NB4 (cell line): ENCODE results near the gene ZDHHC3.

Source experiments
- CTCF ChIP-seq: IDR thresholded peaks from one replicate; pipeline ENCODE4 v1.5.1; 2012; ENCODE audit warnings: low read depth, low read length
- POLR2A ChIP-seq: IDR thresholded peaks from 2 replicates; pipeline ENCODE4 v1.6.1; 2011; ENCODE audit warnings: mild to moderate bottlenecking; ENCODE audit not compliant: insufficient read length; ENCODE audit errors: extremely low read depth
- TF ChIP-seq, protein P1 (sequence below): IDR thresholded peaks from 2 replicates; pipeline ENCODE4 v1.6.1; 2011; ENCODE audit warnings: low read depth, low read length

- TF ChIP-seq CTCF = no peak
- no peak for TF ChIP-seq POLR2A
- TF ChIP-seq, protein P1, sequence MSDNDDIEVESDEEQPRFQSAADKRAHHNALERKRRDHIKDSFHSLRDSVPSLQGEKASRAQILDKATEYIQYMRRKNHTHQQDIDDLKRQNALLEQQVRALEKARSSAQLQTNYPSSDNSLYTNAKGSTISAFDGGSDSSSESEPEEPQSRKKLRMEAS = no peak
Measured at GRCh38 chr3:44965165-44965564, 10.8 kb downstream of the ZDHHC3 start.
